ENCODE data around the gene MPC1.
A peak's percentile ranks its signal among the peaks of the same experiment; 100 is the strongest.

Gene MPC1

DNA sequence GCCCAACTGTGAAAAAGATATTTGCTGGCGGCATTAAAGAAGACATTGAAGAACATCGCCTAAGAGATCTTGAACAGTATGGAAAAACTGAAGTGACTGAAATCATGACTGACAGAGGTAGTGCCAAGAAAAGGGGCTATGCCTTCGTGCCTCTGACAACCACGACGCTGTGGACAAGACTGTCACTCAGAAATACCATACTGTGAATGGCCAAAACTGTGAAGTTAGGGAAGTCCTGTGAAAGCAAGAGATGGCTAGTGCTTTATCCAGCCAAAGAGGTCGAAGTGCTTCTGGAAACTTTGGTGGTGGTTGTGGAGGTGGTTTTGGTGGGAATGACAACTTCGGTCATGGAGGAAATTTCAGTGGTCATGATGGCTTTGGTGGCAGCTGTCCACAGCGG, 47.9 kb downstream of the MPC1 start:
- H3K4me3 ChIP-seq (ENCODE audit: low read depth, low read length) = no peak overlapping the region
- DNase-seq (ENCODE audit: low read depth) = no peak
- TF ChIP-seq, protein P1, sequence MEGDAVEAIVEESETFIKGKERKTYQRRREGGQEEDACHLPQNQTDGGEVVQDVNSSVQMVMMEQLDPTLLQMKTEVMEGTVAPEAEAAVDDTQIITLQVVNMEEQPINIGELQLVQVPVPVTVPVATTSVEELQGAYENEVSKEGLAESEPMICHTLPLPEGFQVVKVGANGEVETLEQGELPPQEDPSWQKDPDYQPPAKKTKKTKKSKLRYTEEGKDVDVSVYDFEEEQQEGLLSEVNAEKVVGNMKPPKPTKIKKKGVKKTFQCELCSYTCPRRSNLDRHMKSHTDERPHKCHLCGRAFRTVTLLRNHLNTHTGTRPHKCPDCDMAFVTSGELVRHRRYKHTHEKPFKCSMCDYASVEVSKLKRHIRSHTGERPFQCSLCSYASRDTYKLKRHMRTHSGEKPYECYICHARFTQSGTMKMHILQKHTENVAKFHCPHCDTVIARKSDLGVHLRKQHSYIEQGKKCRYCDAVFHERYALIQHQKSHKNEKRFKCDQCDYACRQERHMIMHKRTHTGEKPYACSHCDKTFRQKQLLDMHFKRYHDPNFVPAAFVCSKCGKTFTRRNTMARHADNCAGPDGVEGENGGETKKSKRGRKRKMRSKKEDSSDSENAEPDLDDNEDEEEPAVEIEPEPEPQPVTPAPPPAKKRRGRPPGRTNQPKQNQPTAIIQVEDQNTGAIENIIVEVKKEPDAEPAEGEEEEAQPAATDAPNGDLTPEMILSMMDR (IDR thresholded peaks at IDR 0.05; ENCODE audit: low read depth, low read length, missing control alignments) = no peak

DNA sequence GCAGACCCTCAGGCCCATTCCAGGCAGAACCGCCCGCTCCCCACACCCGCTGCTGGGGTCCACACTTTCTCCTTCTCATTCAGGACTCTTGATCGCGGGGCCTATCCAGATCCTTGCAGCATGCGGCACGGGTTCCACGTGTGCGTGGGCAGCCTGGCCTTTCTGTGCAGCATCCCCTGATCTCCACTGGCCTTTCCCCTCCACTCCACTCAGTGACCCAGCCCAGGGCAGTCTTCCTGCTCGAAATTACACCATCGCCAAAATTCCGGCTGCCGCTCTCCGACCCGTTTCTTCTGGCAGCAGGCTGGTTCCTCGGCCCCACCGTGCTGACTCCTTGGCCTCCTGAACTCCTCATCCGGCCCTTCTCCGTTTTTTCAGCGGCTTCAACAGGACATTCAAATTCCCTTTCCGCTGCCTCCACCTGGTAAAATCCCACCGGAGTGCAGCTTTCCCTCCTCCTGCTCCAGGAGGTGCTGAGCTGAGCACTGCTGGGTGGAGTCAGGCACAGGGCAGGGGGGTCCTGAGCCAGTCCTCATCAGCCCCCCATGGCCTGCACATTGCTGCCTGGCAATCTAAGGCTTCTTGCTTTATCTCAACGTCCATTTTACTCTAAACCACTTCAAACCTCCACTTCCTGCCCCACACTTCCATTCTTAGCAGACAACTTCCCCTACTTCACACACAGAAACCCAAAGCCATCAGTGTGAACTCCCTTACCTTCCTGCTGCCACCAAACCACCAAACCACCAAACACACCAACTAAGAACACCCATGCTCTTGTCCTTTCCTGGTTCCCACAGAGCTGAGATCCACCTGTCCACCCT, 49.4 kb downstream of the MPC1 start:
- DNase-seq (ENCODE audit: low read depth) = peak; percentile 55
- TF ChIP-seq, protein P1 (IDR thresholded peaks at IDR 0.05; ENCODE audit: low read depth, low read length, missing control alignments) = no peak
- peak overlapping the region; percentile 29 for H3K4me3 ChIP-seq (ENCODE audit: low read depth, low read length)

DNA sequence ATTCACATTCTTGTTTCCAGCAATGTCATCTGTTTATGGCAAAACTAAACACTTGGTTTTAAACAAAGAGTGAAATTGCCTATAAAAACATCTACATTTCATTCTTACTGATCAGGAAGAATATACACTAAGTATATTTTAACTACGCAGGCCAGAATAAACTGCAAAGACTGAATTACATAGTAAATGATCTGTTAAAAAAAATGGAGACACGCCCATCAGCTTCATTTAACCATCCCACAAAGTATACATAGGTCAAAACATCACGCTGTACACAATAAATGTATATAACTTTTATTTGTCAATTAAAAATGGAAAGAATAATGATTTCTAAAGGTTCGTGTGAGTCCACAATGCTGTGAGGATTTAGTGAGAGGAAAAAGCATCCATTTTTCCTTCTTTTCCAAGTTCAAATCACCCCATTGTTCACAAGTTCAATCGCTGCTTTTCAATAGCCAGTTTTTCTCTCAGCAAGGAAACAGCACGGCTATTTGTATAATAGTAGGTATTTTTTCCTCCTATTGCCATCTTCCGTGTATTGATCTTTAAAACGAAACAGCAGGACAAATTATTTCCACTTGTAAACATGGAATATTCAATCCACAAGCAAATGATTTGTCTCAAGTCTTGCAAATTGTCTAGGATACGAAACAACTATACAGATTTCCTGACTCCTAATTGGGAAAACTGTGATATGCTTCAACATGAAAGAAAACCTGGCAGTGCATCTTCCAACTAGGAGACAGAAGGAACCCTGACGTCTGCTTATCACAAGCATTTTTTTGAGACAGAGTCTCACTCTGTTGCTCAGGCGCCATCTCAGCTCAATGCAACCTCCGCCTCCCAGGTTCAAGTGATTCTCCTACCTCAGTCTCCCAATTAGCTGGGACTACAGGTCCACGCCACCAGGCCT, 51.0 kb downstream of the MPC1 start:
- no peak for DNase-seq (ENCODE audit: low read depth)
- no peak overlapping the region for H3K4me3 ChIP-seq (ENCODE audit: low read depth, low read length)
- TF ChIP-seq, protein P1 (IDR thresholded peaks at IDR 0.05; ENCODE audit: low read depth, low read length, missing control alignments) = no peak

DNA sequence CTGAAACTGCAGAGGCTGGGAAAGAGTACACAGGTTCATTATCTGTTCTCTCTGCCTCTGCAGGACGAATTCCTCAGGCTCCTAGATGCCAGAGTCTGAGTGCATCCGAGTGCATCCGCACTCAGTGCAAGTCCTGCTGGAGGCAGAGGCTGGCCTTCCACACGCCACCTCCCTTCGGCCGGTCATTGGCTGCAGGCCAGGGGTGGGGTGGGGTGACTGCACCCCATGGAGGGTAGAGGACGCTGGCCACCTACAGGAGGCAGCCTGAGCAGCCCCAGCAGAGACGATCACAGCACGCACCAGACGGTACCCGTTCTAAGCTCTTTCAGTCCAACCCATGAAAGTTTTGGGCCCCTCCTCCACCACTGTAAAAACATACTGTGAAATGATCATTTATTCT, 52.1 kb downstream of the MPC1 start:
- DNase-seq (ENCODE audit: low read depth) = no peak
- TF ChIP-seq, protein P1 (IDR thresholded peaks at IDR 0.05; ENCODE audit: low read depth, low read length, missing control alignments) = no peak

DNA sequence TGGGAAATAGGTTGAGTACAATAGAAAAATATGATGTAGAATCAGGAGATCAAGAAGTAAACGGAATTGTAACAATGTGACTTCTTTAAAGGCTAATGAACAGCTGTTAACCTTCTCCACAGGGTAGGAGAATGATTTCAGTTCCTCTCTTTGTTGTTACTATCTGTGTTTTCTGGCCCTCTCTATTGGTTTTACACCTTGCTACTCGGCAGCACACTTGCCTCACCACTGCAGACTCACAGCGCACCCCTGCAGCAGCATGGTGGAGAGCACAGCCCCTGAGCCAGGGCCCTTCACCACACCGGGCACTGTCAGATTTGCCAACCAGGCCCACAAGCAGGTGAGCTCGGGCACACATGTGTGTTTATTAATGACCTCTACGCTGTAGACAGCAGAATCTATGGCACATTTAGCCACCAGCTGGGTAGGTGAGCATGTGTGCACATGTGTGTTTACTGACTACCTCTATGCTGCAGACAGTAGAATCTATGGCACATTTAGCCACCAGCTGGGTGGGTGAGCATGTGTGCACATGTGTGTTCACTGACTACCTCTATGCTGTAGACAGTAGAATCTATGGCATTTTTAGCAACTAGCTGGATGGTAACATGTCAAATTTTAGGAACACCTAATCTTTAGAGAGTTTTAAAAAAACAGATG, 57.2 kb downstream of the MPC1 start:
- DNase-seq (ENCODE audit: low read depth) = no peak
- no peak overlapping the region for H3K4me3 ChIP-seq (ENCODE audit: low read depth, low read length)
- TF ChIP-seq, protein P1 (IDR thresholded peaks at IDR 0.05; ENCODE audit: low read depth, low read length, missing control alignments) = no peak

More for the DNA sequence above, 52.1 kb downstream of the MPC1 start:
- H3K4me3 ChIP-seq (ENCODE audit: low read depth, low read length) = no peak overlapping the region

DNA sequence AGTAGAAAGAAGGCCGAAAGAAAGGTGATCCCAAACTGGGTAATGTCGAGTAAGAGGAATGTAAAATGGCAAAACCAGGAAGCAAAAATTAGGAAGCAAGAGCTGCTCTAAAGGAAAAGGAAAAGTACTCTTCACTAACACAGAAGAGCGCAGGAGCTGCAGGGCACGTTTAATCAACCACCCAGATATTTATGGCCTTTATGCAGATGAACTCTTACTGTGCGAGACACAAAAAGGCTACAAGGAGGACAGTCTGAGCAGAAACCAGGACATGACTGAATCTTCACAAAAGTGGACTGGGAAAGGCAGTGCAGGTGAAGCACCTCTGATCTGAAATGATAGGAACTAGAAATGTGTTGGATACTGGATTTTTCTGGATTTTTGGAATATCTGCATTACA, 59.3 kb downstream of the MPC1 start:
- TF ChIP-seq, protein P1 (IDR thresholded peaks at IDR 0.05; ENCODE audit: low read depth, low read length, missing control alignments) = no peak
- no peak for DNase-seq (ENCODE audit: low read depth)
- no peak overlapping the region for H3K4me3 ChIP-seq (ENCODE audit: low read depth, low read length)

Measured in GM12864 (cell line).